HepG2 (cell line): ENCODE results near the gene DNAJB11. TPM values are rescaled to one million over a fixed set of nuclear protein-coding genes. Genes with fewer than 3 reads are reported as not detected.

ENCODE experiments used
- DNMT3B ChIP-seq: conservative IDR thresholded peaks from 2 replicates; pipeline ENCODE4 v1.6.1; 2016; ENCODE audit warnings: missing biosample characterization, control low read depth
- ELF3 ChIP-seq: IDR thresholded peaks from 2 replicates; pipeline ENCODE4 v1.6.1; 2016; ENCODE audit warnings: missing genetic modification reagents, missing compliant biosample characterization
- FOXC1 ChIP-seq: sonication (generic); formaldehyde crosslinking; IDR thresholded peaks from 2 replicates; pipeline ENCODE4 v1.8.0; 2022; ENCODE audit warnings: mild to moderate bottlenecking, missing genetic modification reagents, borderline replicate concordance
- FOXK2 ChIP-seq: fragments of 450-650 bp; IDR thresholded peaks from 2 replicates; pipeline ENCODE4 v1.6.1; 2016
- GATAD2A ChIP-seq: IDR thresholded peaks from 2 replicates; pipeline ENCODE4 v1.6.1; 2016
- KAT2B ChIP-seq: fragments of 150-350 bp; IDR thresholded peaks from 2 replicates; pipeline ENCODE4 v1.6.1; 2014; ENCODE audit warnings: low read depth, low read length, borderline replicate concordance
- KDM1A ChIP-seq: IDR thresholded peaks from 2 replicates; pipeline ENCODE4 v1.6.1; 2016; ENCODE audit warnings: missing compliant biosample characterization
- NFIC ChIP-seq: IDR thresholded peaks from 2 replicates; pipeline ENCODE4 v1.6.1; 2012; ENCODE audit warnings: mild to moderate bottlenecking, low read length, inconsistent platforms
- ONECUT2 ChIP-seq: sonication (generic); formaldehyde crosslinking; IDR thresholded peaks from 2 replicates; pipeline ENCODE4 v1.4.0; 2020; ENCODE audit warnings: missing genetic modification reagents
- RFXAP ChIP-seq: sonication (generic); formaldehyde crosslinking; IDR thresholded peaks from 2 replicates; pipeline ENCODE4 v1.4.0; 2020; ENCODE audit warnings: missing genetic modification reagents, borderline replicate concordance
- SAP130 ChIP-seq: IDR thresholded peaks from 2 replicates; pipeline ENCODE4 v1.6.1; 2016; ENCODE audit warnings: low read depth
- SMYD3 ChIP-seq: sonication (generic); formaldehyde crosslinking; IDR thresholded peaks from 2 replicates; pipeline ENCODE4 v1.8.1; 2023; ENCODE audit warnings: mild to moderate bottlenecking, missing genetic modification reagents
- ZBTB7A ChIP-seq: sonication (generic); formaldehyde crosslinking; IDR thresholded peaks from 2 replicates; pipeline ENCODE4 v1.8.0; 2022; ENCODE audit warnings: mild to moderate bottlenecking, missing genetic modification reagents
- ZFP90 ChIP-seq: sonication (generic); formaldehyde crosslinking; IDR thresholded peaks from 2 replicates; pipeline ENCODE4 v1.8.0; 2022; ENCODE audit warnings: missing genetic modification reagents, mild to moderate bottlenecking, inconsistent platforms, borderline replicate concordance
- ZMYM3 ChIP-seq: sonication (generic); formaldehyde crosslinking; IDR thresholded peaks from 2 replicates; pipeline ENCODE4 v1.5.1; 2020; ENCODE audit warnings: mild to moderate bottlenecking, missing genetic modification reagents
- polyA plus RNA-seq, 8 experiments: library from polyadenylated mRNA; depleted of rRNA in 3 of 8; stranded (reverse) in 7 of 8; unstranded in 1 of 8; fragments of >200 nt; fragmentation: Illumina TruSeq in 4 of 8; extraction: Trizol in 4 of 8; gene quantifications; 2 replicates each; pipeline versions ENCODE4 v1.2.1 to v1.2.3, GENCODE V29; 2011 to 2016; ENCODE audit warnings: low read depth in 4 of 8, missing spikeins in 1 of 8, mixed read lengths in 1 of 8; ENCODE audit not compliant: insufficient read depth in 1 of 8
- total RNA-seq, 5 experiments: library from RNA; depleted of rRNA; stranded (reverse); fragments of >200 nt; fragmentation: Illumina TruSeq; extraction: Trizol; gene quantifications; 2 replicates each; pipeline ENCODE4 v1.2.3, GENCODE V29; 2016; ENCODE audit warnings: low read depth in 1 of 5
- TF ChIP-seq, protein P1 (sequence below): sonication (generic); formaldehyde crosslinking; IDR thresholded peaks from 2 replicates; pipeline ENCODE4 v1.4.0; 2020; ENCODE audit warnings: missing genetic modification reagents, borderline replicate concordance
- TF ChIP-seq, protein P2 (sequence below): IDR thresholded peaks from 2 replicates; pipeline ENCODE4 v1.6.1; 2018; ENCODE audit warnings: missing genetic modification reagents, mild to moderate bottlenecking, missing compliant biosample characterization
- TF ChIP-seq, protein P3 (sequence below): sonication (generic); formaldehyde crosslinking; IDR thresholded peaks from 2 replicates; pipeline ENCODE4 v1.4.0; 2020; ENCODE audit warnings: low read depth, missing genetic modification reagents
- TF ChIP-seq, protein P4 (sequence below): IDR thresholded peaks from 2 replicates; pipeline ENCODE4 v1.6.1; 2012; ENCODE audit warnings: low read depth, low read length, improper control_type of control experiment
- TF ChIP-seq, protein P5 (sequence below): sonication (generic); formaldehyde crosslinking; IDR thresholded peaks from 2 replicates; pipeline ENCODE4 v1.8.1; 2023; ENCODE audit warnings: mild to moderate bottlenecking, moderate library complexity, missing genetic modification reagents

The DNAJB11 gene
- total and polyA plus RNA-seq, 2 of the 13 experiments (the other 11 are each of a cell fraction or from before 2014, with no cell fraction given) = 41.0 to 132 TPM

DNA sequence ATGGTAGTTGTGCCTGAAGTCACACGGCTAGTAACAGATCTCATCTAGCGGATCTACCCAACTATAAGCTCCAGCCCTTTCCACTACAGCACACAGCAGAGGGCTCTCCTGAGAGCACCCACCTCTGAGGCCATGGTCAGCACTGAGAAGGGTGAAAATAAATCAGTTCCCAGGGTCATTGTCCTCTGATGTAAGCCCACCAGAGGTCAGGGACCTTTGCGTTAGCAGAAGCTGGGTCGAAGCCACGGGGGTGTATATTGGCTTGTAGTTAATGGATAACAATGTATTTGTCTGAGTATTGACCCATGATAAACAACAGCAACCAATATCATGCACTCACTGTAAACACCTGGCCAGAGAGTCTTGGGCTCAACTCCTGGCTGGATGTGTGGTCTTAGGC, 63.7 kb downstream of the DNAJB11 start (continued):
- TF ChIP-seq, protein P1, sequence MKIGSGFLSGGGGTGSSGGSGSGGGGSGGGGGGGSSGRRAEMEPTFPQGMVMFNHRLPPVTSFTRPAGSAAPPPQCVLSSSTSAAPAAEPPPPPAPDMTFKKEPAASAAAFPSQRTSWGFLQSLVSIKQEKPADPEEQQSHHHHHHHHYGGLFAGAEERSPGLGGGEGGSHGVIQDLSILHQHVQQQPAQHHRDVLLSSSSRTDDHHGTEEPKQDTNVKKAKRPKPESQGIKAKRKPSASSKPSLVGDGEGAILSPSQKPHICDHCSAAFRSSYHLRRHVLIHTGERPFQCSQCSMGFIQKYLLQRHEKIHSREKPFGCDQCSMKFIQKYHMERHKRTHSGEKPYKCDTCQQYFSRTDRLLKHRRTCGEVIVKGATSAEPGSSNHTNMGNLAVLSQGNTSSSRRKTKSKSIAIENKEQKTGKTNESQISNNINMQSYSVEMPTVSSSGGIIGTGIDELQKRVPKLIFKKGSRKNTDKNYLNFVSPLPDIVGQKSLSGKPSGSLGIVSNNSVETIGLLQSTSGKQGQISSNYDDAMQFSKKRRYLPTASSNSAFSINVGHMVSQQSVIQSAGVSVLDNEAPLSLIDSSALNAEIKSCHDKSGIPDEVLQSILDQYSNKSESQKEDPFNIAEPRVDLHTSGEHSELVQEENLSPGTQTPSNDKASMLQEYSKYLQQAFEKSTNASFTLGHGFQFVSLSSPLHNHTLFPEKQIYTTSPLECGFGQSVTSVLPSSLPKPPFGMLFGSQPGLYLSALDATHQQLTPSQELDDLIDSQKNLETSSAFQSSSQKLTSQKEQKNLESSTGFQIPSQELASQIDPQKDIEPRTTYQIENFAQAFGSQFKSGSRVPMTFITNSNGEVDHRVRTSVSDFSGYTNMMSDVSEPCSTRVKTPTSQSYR (CRISPR knock-in tag) = peak; percentile 53; the same call in 1 of the 2 replicates
- TF ChIP-seq, protein P2, sequence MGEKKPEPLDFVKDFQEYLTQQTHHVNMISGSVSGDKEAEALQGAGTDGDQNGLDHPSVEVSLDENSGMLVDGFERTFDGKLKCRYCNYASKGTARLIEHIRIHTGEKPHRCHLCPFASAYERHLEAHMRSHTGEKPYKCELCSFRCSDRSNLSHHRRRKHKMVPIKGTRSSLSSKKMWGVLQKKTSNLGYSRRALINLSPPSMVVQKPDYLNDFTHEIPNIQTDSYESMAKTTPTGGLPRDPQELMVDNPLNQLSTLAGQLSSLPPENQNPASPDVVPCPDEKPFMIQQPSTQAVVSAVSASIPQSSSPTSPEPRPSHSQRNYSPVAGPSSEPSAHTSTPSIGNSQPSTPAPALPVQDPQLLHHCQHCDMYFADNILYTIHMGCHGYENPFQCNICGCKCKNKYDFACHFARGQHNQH (CRISPR knock-in tag) = peak; percentile 89; the same call in 1 of the 2 replicates
- TF ChIP-seq KDM1A (CRISPR knock-in tag) = peak; percentile 92
- TF ChIP-seq ZMYM3 (CRISPR knock-in tag) = peak; percentile 40; the same call in 1 of the 2 replicates
- peak; percentile 54; the same call in 1 of the 2 replicates for TF ChIP-seq SMYD3
- peak; percentile 65; the same call in 1 of the 2 replicates for TF ChIP-seq KAT2B
- TF ChIP-seq, protein P3, sequence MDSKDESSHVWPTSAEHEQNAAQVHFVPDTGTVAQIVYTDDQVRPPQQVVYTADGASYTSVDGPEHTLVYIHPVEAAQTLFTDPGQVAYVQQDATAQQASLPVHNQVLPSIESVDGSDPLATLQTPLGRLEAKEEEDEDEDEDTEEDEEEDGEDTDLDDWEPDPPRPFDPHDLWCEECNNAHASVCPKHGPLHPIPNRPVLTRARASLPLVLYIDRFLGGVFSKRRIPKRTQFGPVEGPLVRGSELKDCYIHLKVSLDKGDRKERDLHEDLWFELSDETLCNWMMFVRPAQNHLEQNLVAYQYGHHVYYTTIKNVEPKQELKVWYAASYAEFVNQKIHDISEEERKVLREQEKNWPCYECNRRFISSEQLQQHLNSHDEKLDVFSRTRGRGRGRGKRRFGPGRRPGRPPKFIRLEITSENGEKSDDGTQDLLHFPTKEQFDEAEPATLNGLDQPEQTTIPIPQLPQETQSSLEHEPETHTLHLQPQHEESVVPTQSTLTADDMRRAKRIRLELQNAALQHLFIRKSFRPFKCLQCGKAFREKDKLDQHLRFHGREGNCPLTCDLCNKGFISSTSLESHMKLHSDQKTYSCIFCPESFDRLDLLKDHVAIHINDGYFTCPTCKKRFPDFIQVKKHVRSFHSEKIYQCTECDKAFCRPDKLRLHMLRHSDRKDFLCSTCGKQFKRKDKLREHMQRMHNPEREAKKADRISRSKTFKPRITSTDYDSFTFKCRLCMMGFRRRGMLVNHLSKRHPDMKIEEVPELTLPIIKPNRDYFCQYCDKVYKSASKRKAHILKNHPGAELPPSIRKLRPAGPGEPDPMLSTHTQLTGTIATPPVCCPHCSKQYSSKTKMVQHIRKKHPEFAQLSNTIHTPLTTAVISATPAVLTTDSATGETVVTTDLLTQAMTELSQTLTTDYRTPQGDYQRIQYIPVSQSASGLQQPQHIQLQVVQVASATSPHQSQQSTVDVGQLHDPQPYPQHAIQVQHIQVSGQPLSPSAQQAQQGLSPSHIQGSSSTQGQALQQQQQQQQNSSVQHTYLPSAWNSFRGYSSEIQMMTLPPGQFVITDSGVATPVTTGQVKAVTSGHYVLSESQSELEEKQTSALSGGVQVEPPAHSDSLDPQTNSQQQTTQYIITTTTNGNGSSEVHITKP = peak; percentile 47; the same call in 1 of the 2 replicates
- TF ChIP-seq ZFP90 (CRISPR knock-in tag) = 0 out of 2 replicates have a peak, but pooled peaks have one; percentile 26
- peak; percentile 82; the same call in 1 of the 2 replicates for TF ChIP-seq ZBTB7A
- 0 out of 2 replicates have a peak, but pooled peaks have one; percentile 28 for TF ChIP-seq ELF3 (CRISPR knock-in tag)
- 0 out of 2 replicates have a peak, but pooled peaks have one; percentile 32 for TF ChIP-seq DNMT3B (CRISPR knock-in tag)
- peak; percentile 80 for TF ChIP-seq NFIC
- TF ChIP-seq SAP130 (CRISPR knock-in tag) = peak; percentile 54
- TF ChIP-seq ONECUT2 (CRISPR knock-in tag) = peak; percentile 71
- TF ChIP-seq GATAD2A (CRISPR knock-in tag) = peak; percentile 96
- TF ChIP-seq RFXAP (CRISPR knock-in tag) = peak; percentile 57; the same call in 1 of the 2 replicates
- TF ChIP-seq, protein P4, sequence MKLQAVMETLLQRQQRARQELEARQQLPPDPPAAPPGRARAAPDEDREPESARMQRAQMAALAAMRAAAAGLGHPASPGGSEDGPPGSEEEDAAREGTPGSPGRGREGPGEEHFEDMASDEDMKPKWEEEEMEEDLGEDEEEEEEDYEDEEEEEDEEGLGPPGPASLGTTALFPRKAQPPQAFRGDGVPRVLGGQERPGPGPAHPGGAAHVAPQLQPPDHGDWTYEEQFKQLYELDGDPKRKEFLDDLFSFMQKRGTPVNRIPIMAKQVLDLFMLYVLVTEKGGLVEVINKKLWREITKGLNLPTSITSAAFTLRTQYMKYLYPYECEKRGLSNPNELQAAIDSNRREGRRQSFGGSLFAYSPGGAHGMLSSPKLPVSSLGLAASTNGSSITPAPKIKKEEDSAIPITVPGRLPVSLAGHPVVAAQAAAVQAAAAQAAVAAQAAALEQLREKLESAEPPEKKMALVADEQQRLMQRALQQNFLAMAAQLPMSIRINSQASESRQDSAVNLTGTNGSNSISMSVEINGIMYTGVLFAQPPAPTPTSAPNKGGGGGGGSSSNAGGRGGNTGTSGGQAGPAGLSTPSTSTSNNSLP = peak; percentile 88
- TF ChIP-seq FOXC1 (CRISPR knock-in tag) = peak; percentile 64; the same call in 1 of the 2 replicates
- TF ChIP-seq, protein P5, sequence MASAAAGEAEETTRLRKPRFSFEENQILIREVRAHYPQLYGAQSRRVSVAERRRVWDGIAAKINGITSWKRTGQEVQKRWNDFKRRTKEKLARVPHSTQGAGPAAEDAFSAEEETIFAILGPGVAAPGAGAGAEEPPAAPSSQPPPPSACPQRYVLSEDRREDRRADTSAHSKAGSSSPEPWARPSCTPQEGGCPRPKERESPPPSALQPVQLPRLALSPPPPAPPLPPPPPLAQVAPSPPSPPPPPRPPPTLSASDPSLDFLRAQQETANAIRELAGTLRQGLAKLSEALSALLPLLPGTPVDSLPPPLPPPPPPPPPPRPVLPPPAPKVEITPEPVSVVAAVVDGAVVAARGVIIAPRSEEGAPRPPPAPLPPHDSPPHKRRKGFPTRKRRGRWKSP (CRISPR knock-in tag) = peak; percentile 53; the same call in 1 of the 2 replicates
- 0 out of 2 replicates have a peak, but pooled peaks have one; percentile 38 for TF ChIP-seq FOXK2
